Panc1 (cell line): Measurements from ENCODE around the gene ZFAND3. TPM values are rescaled to one million over a fixed set of nuclear protein-coding genes. Genes with fewer than 3 reads are reported as not detected.

Experiments used
- ATAC-seq: fragments of 200-7000 bp; cut with Tn5 transposase; 2 replicates; pipeline ENCODE4 v1.9.1; 2020; ENCODE audit warnings: mild to moderate bottlenecking, moderate library complexity
- BruUV-seq: library from RNA; stranded (reverse); fragments of 400-500 nt; replicated peaks from 2 replicates; lab custom pipeline; 2021; lab: Mats Ljungman, UMichigan
- CTCF ChIA-PET: fragments of 300-600 bp; sonication (Branson Sonifier 250); formaldehyde crosslinking; loops from one replicate; lab custom pipeline; 2022; ENCODE audit warnings: antibody characterized with exemption; lab: Charles Lee
- POLR2A ChIA-PET: fragments of 300-600 bp; sonication (Branson Sonifier 250); formaldehyde crosslinking; loops from one replicate; lab custom pipeline; 2022; ENCODE audit warnings: antibody characterized with exemption; lab: Charles Lee
- DNase-seq: peaks from one replicate; pipeline ENCODE4 v3.0.0-alpha.2; 2010; ENCODE audit warnings: low read depth, low spot score
- H3K27ac ChIP-seq: 2 replicates; pipeline ENCODE4 v1.5.1; 2011; ENCODE audit warnings: mild to moderate bottlenecking, low read length, inconsistent platforms
- H3K27me3 ChIP-seq: fragments of 200-500 bp; sonication (Bioruptor generic); 2 replicates; pipeline ENCODE4 v1.6.0; 2014; ENCODE audit warnings: low read length, inconsistent platforms; ENCODE audit not compliant: control insufficient read depth, insufficient read depth
- H3K36me3 ChIP-seq: fragments of 200-500 bp; sonication (Bioruptor generic); 2 replicates; pipeline ENCODE4 v1.5.1; 2014; ENCODE audit warnings: inconsistent platforms, mild to moderate bottlenecking, low read length, moderate library complexity; ENCODE audit not compliant: control insufficient read depth, insufficient read depth
- H3K4me1 ChIP-seq: 2 replicates; pipeline ENCODE4 v1.5.1; 2011; ENCODE audit warnings: inconsistent platforms, mild to moderate bottlenecking, low read length, moderate library complexity; ENCODE audit not compliant: control insufficient read depth, insufficient read depth
- H3K4me3 ChIP-seq, 2 experiments: 2 replicates each; pipeline ENCODE4 v1.5.1; 2011 to 2012; ENCODE audit warnings: low read depth in 2 of 2, low read length in 2 of 2, mild to moderate bottlenecking in 2 of 2, inconsistent platforms in 1 of 2, moderate library complexity in 1 of 2
- H3K9me3 ChIP-seq: fragments of 200-500 bp; sonication (Bioruptor generic); 2 replicates; pipeline ENCODE4 v1.5.1; 2014; ENCODE audit warnings: low read depth, mild to moderate bottlenecking, inconsistent platforms, low read length, moderate library complexity; ENCODE audit not compliant: control insufficient read depth, insufficient read depth
- CTCF ChIP-seq: fragments of 450-650 bp; IDR thresholded peaks from 2 replicates; pipeline ENCODE4 v1.5.1; 2017; ENCODE audit warnings: mild to moderate bottlenecking
- POLR2AphosphoS5 ChIP-seq: IDR thresholded peaks from 2 replicates; pipeline ENCODE4 v1.6.1; 2012; ENCODE audit warnings: mild to moderate bottlenecking, low read depth, low read length, moderate library complexity
- REST ChIP-seq, 2 experiments: IDR thresholded peaks; 2 replicates each; pipeline ENCODE4 v1.6.1; 2011 to 2012; ENCODE audit warnings: low read depth in 2 of 2, control low read depth in 1 of 2, low read length in 1 of 2, mild to moderate bottlenecking in 1 of 2, moderate library complexity in 1 of 2; ENCODE audit not compliant: insufficient read depth in 1 of 2
- SIN3A ChIP-seq: IDR thresholded peaks from 2 replicates; pipeline ENCODE4 v1.6.1; 2012; ENCODE audit warnings: low read depth, mild to moderate bottlenecking, low read length, moderate library complexity, borderline replicate concordance; ENCODE audit not compliant: insufficient read depth
- TCF7L2 ChIP-seq: IDR thresholded peaks from 2 replicates; pipeline ENCODE4 v1.6.1; 2011; ENCODE audit warnings: mild to moderate bottlenecking, low read depth, low read length, inconsistent platforms
- in situ Hi-C: cut with HindIII; loops from 2 replicates; pipeline ENCODE4 v1.10.0; 2016; ENCODE audit warnings: low sequenced_read_pairs, low pct_unique_long_range_greater_than_20kb
- intact Hi-C: fragments of 100-400 bp; cut with micrococcal nuclease; formaldehyde crosslinking; loops from one replicate; pipeline ENCODE4 v1.10.0; 2022; ENCODE audit not compliant: unreplicated experiment
- total RNA-seq: library from RNA; stranded (reverse); gene quantifications from one replicate; pipeline ENCODE4 v1.2.1, GENCODE V29; 2021; ENCODE audit not compliant: unreplicated experiment

ZFAND3 gene
- total RNA-seq, 1 experiment from 2014 or later, result 95.9 TPM

GRCh38 chr6:37910998-37911397, 91.5 kb downstream of the ZFAND3 start:
- CTCF ChIA-PET, result no interaction called here
- no peaks in the 10 kb centered on the region for H3K4me1 ChIP-seq
- in situ Hi-C loops, result no loop called here
- no peaks in the 10 kb centered on the region for H3K9me3 ChIP-seq
- POLR2A ChIA-PET, result no interaction called here
- BruUV-seq, result no TSS peak
- no peak overlapping the region for H3K4me3 ChIP-seq
- no peak overlapping the region for H3K27ac ChIP-seq
- ATAC-seq, result no peak
- TF ChIP-seq REST (IDR thresholded peaks at IDR 0.05; ENCODE audit: insufficient read depth in 1 of 2, low read depth in 2 of 2, low read length in 1 of 2) (no peak), TCF7L2 (no peak), CTCF (no peak), POLR2AphosphoS5 (no peak), SIN3A (no peak)
- H3K36me3 ChIP-seq, result no peaks in the 10 kb centered on the region
- intact Hi-C loops, result no loop called here
- no peaks in the 10 kb centered on the region for H3K27me3 ChIP-seq
- no peak for DNase-seq

GRCh38 chr6:37913210-37913609, 93.7 kb downstream of the ZFAND3 start:
- Histone ChIP-seq H3K27me3 (no peaks in the 10 kb centered on the region), H3K9me3 (no peaks in the 10 kb centered on the region), H3K4me3 (no peak overlapping the region), H3K36me3 (no peaks in the 10 kb centered on the region), H3K27ac (no peak overlapping the region), H3K4me1 (no peaks in the 10 kb centered on the region)
- ChIA-PET CTCF (no interaction called here), POLR2A (no interaction called here)
- DNase-seq (no peak), ATAC-seq (no peak)
- TF ChIP-seq CTCF, result no peak
- TF ChIP-seq REST (IDR thresholded peaks at IDR 0.05; ENCODE audit: insufficient read depth in 1 of 2, low read depth in 2 of 2, low read length in 1 of 2), result no peak
- no peak for TF ChIP-seq SIN3A
- no peak for TF ChIP-seq POLR2AphosphoS5
- TF ChIP-seq TCF7L2, result no peak
- in situ Hi-C loops (no loop called here), intact Hi-C loops (no loop called here)
- no TSS peak for BruUV-seq
